Stimulated activated CD4-positive, alpha-beta T cell treated with anti-CD3 and anti-CD28 coated beads, TNF-alpha, amount 100 ng/mL, for 48 hours (primary cell): ENCODE results near the gene ZNF280B.
"Not testable (repeated sequence)": the region's sequence is repeated elsewhere in the genome, so short reads cannot be mapped to it uniquely, and the experiment has no call there.

Experiments
- DNase-seq, 3 donors: peaks; one replicate each; pipeline ENCODE4 v3.0.0-alpha.2; 2020; ENCODE audit warnings: low read depth in 3 of 3

Gene ZNF280B

DNA sequence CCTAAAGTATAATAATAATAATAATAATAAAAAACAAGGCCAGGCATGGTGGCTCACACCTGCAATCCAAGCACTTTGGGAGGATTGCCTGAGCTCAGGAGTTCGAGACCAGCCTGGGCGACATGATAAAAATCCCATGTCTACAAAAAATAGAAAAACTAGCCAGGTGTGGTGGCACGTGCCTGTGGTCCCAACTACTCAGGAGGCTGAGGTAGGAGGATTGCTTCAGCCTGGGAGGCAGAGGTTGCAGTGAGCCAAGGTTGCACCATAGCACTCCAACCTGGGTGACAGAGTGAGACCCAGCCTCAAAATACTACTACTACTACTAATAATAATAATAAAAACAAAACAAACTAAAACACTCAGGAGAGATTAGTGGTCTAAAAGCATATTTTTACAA is 27.1 kb upstream of the ZNF280B start:
- DNase-seq, result no peak

DNA sequence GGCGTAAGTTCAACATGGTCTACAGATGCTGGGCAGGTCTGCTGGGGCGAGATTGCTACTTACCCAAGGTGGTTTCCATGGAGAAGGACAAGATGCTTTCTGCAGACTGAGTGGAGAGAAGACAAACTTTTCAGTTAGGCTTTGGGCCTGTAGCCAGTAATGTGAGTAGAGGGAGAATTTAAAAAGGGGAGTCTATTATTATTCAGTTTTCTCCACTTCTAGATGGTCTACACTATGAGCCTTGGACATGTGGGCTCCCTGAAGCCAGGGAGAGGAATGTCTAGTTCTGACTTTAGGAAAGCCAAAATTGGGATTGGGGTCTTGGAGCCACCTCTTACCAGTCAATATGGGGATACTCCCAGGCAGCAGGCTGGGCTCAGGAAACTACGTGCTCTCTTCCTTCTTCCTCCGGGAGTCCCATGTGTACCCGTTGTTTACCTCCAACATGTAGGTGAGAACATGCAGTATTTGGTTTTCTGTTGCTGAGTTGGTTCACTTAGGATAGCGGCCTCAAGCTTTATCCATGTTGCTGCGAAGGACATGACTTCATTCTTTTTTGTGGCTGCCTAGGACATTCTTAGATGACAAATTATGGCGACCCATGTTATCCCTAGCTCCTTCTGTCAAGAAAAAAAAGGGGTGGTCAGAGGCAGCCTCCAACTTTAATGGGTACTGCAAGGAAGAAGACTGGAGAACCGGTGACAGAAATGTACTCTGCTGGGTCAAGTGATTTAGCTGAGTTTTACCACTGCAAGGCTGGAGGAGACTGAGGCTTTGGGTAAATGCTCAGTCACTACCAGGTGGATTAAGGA is 26.3 kb upstream of the ZNF280B start:
- no peak for DNase-seq

DNA sequence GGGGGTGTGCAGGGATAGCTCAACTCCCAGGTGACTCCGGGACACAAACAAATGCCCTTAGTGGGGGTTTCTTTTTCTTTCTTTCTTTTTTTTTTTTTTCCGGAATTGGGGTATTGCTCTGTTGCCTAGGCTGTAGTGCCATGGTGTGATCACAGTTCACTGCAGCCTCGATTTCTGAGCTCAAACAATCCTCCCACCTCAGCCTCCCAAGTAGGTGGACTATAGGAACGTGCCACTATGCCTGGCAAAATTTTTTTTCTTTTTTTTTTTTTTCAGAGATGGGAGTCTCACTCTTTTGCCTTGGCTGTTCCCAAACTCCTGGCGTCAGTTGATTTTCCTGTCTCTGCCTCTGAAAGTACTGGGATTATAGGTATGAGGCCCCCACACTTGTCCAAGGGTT is 25.3 kb upstream of the ZNF280B start:
- DNase-seq, result no peak

DNA sequence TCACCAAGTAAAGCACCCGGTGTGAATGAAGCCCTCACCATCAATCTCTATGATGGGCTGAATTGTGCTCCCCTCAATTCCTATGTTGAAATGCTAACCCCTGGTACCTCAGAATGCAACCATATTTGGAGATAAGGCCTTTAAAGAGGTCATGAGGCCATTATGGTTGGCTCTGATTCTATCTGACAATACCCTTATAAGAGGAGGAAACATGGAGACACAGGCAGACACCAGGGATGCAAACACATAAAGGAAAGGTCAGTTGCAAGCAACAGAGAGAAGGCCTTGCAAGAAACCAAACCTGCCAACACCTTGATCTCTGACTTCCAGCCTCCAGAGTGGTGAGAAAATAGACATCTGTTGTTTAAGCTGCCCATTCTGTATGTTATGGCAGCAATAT is 24.9 kb upstream of the ZNF280B start:
- no peak for DNase-seq

DNA sequence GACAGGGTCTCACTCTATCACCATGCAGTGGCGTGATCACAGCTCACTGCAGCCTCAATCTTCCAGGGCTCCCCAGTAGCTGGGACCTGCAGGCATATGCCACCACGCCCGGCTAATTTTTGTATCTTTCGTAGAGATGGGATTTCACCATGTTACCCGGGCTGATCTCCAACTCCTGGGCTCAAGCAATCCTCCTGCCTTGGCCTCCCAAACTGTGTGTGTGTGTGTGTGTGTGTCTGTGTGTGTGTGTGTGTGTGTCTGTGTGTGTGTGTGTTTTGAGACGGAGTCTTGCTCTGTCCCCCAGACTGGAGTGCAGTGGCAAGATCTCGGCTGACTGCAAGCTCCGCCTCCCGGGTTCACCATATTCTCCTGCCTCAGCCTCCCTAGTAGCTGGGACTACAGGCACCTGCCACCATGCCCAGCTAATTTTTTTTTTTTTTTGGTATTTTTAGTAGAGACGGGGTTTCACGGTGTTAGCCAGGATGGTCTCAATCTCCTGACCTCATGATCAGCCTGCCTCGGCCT is 24.1 kb upstream of the ZNF280B start:
- DNase-seq, result not testable (repeated sequence)

DNA sequence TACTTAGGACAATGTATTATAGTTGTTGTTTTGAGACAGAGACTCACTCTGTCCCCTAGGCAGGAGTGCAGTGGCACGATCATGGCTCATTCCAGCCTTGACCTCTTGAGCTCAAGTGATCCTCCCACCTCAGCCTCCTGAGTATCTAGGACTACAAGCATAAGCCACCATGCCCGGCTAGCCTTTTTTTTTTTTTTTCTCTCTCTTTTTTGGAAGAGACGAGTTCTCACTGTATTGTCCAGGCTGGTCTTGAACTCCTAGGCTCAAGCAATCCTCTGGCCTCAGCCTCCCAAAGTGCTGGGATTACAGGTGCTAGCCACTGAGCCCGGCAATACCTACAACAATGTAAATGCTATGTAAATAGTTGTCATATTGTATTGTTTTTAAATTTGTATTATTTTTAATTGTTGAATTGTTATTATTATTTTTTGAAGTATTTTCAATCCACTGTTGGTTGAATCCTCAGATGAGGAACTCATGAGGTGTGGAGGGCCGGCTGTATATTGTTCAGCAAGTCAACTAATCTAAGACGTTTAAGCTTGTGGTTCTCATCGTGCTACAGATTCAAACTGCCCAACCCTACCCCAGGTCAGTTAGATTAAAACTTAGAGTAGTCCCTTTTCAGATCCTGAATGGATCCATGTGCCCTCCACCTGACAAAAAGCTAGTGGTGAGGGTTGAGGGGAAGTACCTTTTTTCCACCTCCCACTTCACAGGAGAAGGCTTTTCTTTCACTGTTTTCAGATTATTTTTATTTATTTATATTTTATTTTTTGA is 23.4 kb upstream of the ZNF280B start:
- DNase-seq, result no peak

DNA sequence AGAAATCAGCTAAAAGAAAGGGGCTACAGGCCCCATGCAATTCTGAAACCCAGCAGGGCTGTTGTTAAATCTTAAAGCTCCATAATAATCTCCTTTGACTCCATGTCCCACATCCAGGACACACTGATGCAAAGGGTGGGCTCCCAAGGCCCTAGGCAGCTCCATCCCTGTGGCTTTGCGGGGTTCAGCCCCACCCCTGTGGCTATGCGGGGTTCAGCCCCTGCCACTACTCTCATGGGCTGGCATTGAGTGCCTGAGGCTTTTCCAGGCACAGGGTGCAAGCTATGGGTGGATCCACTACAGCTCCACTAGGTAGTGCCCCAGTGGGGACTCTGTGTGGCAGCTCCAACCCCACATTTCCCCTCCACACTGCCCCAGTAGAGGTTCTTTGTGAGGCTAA is 20.2 kb upstream of the ZNF280B start:
- no peak for DNase-seq

DNA sequence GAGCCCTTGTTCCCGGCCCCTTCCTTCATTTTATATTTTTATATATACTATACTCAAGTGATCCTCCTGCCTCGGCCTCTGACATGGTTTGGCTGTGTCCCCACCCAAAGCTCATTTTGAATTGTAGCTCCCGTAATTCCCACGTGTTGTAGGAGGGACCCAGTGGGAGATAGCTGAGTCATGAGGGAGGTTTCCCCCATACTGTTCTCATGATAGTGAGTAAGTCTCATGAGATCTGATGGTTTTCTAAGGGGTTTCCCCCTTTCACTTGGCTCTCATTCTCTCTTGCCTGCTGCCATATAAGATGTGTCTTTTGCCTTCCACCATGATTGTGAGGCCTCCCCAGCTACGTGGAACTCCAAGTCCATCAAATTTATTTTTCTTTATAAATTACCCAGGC is 18.8 kb upstream of the ZNF280B start:
- no peak for DNase-seq

DNA sequence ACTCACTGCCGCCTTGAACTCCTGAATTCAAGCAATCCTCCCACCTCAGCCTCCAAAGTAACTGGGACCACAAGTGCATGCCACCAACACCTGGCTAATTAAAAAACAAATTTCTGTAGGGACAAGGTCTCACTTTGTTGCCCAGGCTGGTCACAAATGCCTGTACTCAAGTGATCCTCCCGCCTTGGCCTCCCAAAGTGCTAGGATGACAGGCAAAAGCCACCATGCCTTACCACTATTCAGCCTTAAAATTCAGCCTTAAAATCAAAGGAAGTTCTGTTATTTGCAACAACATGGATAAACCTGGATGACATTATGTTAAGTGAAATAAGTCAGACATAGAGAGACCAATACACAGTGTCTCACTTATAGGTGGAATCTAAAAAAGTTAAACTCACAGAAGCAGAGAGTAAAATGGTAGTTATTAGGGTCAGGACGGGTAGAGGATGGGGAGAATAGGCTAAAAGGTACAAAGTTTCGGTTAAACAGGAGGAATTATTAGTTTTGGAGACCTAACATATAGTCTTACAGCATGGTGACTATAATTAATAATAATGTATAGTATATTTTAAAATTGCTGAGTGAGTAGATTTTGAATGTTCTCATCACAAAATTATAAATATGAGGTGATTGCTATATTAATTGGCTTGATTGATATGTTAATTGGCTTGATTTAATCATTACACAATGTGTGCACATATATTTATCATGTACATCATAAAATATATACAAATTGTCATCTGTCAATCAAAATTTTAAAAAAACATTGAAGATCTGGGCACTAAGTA is 17.8 kb upstream of the ZNF280B start:
- DNase-seq, result no peak

DNA sequence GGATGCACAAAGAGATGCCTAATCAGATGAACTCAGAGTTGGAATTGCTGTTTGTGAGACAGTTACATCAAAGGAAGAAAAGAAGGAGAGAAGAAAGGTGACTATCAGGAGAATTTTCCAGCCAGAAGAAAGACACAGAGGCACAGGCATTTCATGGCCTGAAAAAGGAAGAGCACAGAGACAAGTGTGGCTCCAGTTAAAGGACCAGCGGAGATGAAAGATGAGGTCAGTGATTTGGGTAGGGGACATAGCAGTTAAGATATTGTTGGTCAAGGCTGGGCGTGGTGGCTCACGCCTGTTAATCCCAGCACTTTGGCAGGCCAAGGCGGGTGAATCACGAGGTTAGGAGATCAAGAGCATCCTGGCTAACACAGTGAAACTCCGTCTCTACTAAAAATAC is 15.0 kb upstream of the ZNF280B start:
- no peak for DNase-seq

DNA sequence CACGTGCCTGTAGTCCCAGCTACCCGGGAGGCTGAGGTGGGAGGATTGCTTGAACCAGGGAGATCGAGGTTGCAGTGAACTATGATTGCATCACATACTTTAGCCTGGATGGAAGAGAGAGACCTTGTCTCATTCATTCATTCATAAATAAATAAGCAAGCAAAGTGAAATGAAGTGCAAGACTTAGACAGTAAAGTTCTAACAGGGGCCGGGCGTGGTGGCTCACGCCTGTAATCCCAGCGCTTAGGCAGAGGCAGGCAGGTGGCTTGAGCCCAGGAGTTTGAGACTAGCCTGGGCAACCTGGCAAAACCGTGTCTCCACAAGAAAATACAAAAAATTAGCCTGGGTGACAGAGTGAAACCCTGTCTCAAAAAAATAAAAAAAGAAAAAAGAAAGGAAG is 13.1 kb upstream of the ZNF280B start:
- DNase-seq, result no peak

DNA sequence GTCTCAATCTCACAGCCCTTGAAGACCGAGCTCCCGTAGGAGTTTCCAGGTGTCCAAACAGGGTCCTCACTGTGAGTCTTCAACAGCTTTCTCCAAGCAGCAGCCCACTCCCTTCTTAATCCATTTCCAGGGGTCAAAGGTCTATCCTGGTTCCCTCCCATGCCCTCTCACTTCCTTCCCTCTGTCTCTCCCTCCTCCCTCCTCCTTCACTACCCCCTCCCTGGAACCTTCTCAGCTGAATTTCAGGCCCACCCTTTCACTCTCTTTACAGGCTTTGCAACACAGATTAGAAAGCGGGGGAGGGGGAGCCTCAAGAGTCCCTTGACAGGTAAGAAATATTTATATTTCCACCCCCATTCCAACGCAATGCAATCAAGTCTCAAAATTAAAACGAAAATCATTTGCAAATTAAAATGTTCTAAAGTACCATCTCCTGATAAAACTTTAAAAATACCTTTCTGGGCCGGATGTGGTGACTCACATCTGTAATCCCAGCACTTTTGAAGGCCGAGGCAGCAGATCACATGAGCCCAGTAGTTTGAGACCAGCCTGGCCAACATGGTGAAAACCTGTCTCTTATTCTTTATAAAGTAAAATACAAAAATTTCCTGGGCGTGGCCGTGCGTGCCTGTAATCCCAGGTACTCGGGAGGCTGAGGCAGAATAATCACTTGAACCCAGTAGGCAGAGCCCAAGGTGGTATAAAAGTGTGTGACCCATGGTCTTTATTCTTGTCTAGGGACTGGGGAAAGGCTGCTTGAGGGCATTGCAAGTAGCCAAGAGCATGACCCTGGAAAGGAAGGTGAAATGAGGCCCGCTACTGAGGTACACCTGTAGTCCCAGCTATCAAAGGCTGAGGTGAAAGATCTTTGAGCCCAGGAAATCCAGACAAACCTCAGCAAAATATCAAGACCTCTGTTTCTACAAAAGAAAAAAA is 12.4 kb upstream of the ZNF280B start:
- no peak for DNase-seq

DNA sequence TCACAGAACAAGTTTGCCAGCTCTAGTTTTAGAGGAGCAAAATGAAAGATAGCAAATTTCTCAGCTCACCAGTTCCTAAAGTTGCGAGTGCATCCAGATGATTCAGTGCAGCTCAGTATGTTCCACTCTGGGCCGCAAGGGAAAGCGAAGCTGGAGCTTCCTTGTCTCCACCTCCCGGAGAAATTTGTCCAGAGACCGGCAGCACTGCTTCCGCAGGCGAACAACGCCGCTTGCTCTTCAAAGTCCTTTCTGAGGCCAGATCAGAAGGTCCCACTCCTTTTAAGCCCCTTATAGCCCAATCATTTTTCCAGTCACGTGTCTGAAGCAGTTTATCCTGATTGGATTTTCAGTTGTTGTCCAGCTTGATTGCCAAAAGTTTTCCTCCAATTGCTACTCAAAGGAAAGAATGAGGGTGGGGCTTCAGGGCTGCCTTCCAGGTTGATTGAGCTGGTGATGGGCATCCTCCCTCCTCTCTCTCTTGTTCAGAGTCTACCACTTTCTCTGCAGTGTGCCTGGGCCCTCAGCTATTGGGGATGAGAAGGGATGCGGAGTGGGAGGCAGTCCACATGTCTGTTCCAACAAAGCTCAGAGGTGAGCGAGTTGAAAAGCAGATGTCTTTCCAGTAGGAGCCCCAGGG is 11.6 kb upstream of the ZNF280B start, which contains the start of gene ZNF280A:
Gene ZNF280A (minus strand): TSS at position 251 of the 637 bp plus-strand sequence. CDS start 4,640 bp downstream, outside the sequence.
- no peak for DNase-seq

DNA sequence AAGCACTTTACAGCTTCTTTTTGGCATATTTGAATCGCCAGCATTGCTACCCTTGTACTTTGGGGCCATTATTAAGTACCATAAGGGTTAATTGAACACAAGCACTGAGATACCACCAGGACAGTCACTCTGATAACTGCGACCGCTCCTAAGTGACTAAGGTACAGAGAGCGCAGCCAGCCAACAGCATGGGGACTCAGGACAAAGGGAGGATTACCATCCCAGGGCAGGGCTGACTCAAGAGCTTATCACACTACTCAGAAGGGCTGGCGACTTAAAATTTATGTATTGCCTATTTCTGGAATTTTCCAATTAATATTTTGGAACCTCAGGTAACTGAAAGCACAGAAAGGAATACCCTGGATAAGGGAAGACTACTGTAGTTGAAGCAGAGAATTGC is 11.0 kb upstream of the ZNF280B start:
- DNase-seq, result no peak

DNA sequence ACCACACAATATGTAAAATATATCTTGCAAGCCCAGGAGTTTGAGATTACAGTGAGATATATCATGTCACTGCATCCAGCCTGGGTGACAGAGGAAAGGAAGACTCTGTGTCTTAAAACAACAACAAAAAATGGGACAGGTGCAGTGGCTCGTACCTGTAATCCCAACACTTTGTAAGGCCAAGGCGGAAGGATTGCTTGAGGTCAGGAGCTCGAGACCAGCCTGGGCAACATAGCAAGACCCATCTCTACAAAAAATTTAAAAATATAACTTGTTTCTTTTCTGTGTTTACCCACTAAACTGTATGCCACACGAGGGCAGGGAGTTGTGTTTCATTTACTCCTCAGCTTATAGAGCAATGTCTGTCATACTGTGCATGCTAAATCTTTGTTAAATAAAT is 8.4 kb upstream of the ZNF280B start:
- no peak for DNase-seq

DNA sequence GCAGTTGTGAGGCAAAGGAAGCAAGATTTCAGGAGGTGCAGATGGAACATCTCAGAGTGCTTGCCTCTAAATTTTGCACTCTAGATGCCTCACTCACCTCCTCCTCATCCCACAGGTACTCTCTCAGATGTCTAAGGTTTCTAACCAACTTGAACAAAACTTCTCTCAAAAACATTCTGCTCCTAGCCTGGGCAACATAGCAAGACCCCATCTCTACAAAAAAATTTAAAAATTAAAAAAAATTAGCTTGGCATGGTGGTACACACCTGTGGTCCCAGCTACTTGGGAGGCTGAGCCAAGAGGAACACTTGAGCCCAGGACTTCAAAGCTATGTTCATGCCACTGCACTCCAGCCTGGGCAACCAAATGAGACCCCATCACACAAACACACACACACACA is 7.3 kb upstream of the ZNF280B start:
- no peak for DNase-seq

DNA sequence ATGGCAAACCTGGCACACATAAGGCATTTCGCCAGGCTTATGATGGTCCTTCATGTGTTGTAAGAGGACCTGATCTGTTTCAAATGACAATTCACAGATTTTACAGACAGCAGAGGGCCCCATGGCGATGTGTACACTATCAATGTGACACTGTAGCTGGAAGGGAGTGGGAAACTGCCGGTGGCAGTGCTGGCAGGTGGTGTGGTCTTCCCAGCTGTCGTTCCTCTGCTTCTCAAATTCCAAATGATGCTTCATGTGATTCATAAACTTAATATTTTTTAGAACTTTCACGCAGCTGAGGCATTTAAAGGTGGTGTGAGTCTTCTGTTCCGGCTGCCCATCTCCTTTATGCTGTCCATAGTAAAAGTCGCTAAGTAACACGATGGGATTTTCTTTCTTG is 5.9 kb upstream of the ZNF280B start:
- DNase-seq, result not testable (repeated sequence)

DNA sequence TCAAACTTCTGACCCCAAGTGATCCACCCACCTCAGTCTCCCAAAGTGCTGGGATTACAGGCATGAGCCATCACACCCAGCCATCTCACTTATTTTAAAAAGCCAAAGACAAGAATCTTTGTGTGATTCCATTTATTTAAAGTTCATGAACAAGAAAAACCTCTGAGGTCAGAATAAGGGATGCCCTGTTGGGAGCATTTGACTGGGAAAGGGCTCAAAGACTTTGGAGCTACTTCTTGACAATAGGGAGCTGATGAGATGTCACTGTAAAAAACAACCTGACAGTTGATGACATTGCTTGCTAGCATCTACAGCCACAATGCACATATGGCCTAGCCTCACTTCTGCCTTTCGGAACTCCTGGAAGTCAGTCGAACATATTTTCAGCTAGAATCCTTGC is 5.1 kb upstream of the ZNF280B start:
- DNase-seq, result no peak

DNA sequence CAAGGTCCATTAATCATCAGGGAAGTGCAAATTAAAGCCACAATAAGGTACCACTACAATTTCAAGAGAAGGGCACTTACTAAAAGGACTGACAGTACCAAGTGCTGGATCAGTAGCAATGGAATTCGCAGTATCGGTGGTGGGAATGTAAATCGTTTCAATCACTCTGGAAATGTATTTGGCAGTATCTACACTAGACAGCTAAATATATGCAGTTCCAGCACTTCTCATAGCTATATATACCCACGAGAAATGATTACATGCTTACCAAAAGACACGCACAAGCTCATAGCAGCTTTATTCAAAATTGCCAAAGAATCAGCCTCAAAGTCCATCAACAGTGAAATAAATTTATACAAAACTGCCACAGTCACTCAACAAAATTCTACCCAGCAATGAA is 4.4 kb upstream of the ZNF280B start:
- no peak for DNase-seq

DNA sequence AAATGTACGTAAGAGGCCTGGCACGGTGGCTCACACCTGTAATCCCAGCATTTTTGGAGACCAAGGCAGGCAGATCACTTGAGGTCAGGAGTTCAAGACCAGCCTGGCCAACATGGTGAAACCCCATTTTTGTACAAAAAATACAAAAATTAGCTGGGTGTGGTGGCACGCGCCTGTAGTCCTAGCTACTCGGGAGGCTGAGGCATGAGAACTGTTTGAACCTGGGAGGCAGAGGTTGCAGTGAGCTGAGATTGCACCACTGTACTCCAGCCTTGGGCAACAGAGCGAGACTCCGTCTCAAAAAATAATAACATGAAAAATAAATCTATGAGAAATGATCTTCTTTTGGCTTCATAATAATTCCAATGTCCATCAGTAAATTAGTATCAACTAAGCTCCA is 2.3 kb upstream of the ZNF280B start:
- not testable (repeated sequence) for DNase-seq
